Left renal pelvis (tissue), 4 donors: ENCODE data around the gene ZBTB20. TPM values are rescaled to one million over a fixed set of nuclear protein-coding genes. Genes with fewer than 3 reads are reported as not detected.

Experiments
- DNase-seq, 4 donors: peaks; one replicate each; pipeline ENCODE4 v3.0.0-alpha.2; 2013; ENCODE audit warnings: low read depth in 4 of 4, low spot score in 3 of 4
- polyA plus RNA-seq, 4 donors: library from polyadenylated mRNA; unstranded; fragments of 120-200 nt; gene quantifications; one replicate each; pipeline ENCODE4 v1.2.1, GENCODE V29; 2013; ENCODE audit not compliant: insufficient read length in 4 of 4

The ZBTB20 gene
- polyA plus RNA-seq, 4 donors, result 4.8 to 6.6 (median 5.4) TPM

DNA sequence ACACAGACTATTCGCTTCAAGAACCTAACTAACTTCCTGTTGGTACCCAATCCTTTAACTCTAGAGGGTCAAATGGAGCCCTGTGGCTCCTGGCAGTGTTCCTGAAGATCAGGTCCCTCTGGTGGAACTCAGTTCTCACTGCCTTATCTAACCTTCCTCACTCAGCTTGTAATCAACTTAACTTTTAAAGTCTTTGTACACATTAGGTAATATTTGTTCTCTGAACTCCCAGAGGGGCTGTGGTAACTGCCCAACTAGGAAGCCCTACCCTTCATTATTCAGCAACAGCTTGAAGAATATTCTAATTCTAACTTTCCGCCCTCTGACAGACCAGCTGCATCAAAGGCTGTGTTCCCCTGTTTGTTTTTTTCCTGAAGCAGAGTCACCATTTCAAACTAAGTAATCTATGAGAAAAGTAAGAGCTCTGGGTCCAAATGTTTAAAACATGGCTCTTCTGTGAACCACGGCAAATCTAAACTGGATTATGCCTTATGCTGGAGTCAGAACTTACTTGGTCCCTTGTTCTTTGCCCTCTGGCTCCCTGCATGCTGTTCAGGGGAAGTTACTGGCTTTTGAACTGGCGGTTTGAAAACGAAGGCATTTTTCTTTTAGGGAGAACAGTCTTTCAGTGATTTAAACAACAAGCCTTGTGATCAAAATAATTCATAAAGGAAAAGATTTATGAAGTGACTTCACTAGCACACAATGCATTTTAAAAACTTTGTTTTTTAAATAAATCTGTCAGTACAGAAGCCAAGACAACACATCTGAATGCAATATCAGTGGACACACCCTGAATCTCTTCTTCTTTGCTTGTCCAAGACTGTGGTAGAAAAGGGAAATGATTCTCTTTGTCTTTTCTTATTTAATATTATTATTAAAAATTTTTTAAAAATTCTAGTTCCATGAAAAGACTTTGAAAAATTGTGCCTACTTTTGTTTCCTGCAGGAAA is 487.7 kb downstream of the ZBTB20 start:
- no peak for DNase-seq

DNA sequence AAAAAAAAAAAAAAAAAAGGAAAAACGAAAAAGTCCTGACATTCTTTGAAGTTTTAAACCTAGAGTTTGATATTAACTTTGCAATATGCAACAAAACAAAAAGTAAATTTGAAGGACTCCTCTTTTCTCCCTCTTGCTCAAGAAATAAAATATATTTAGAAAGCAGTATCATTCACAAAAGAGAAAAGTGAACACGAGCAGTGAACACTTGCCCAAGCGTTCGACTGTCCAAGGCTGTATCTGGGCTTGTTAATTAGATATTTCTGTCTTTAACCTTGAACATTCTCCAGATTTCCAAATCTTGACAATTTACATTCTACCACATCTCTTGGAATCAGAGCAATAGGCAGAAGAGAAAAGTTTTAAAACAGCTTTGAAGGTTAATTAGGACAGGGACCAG is 495.5 kb downstream of the ZBTB20 start:
- DNase-seq, result no peak

GRCh38 chr3:114650808-114651207 is 496.3 kb downstream of the ZBTB20 start:
- DNase-seq, result no peak

- no peak for DNase-seq
Measured at GRCh38 chr3:114649331-114649730, 497.8 kb downstream of the ZBTB20 start.

DNA sequence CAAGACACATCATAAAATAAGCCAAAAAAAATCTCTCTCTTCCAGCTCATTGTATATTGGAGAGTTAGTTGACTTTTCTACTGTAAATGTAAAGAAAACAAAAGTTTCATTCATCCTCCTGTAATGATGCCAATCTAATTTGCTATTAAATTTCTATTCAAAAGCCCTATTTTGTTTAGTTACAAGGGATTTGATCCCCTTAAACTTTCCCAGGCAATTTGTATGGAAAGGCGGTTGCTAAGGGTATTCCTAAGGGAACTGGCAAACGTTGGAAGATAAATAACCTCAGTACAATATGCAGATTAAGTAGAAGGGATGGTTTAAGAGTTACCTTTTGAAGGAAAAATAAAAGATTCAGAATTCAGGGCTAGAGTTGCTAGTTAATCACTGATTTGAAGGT is 500.6 kb downstream of the ZBTB20 start:
- no peak for DNase-seq

GRCh38 chr3:114645392-114645791 is 501.7 kb downstream of the ZBTB20 start:
- no peak for DNase-seq

DNA sequence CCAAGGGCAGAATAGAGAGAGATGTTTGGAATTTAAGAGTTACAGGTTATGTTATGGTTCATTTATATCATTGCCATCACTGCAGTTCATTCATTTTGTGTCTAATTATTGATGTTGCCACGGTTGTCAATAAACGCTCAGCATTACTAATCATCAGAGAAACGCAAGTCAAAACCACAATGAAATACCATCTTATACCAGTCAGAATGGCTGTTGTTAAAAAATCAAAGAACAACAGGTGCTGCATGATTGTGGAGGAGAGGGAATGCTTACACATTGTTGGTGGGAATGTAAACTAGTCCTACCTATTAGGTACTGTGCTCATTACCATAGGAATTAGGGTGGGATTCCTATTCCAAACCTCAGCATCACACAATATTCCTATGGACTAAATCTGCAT is 502.7 kb downstream of the ZBTB20 start:
- no peak for DNase-seq

GRCh38 chr3:114642951-114643741 is 503.9 kb downstream of the ZBTB20 start:
- DNase-seq, result no peak

DNA sequence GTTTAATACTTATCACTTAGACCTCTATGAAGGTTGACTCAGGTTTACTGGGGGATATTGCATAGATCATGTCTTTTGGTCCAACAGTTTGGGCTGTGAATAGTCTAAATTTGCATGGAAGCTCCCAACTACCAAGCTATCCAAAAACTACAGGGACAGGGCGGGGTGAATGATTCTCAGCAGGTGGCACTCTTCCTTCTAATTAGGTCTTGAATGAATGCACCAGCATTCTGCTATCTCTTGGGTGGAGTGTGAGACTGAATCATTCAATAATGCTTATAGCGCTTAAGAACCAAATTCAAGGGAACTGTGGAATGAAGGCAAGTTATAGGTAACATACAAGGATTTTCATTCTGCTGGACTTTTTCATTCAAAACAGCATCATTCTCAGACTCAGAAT is 507.0 kb downstream of the ZBTB20 start:
- DNase-seq, result no peak

DNA sequence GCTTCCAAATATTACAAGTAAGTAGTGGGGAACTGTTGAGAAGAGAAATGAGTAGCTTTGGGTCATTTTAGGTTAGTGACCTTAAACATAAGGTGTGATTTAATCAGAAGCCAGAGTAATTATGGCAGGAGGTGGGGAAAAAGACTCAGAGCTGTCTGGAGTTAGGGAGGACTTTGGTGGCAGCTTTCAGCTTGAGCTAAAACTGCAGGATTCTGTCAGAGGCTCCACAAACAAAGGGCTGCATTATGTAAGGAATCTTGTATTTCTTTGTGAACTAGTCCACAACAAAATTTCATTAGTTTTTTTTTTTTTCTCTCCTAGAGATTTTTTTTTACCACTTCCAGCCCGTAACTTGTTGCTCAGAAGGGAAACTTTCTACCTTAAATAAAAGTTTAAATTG is 507.9 kb downstream of the ZBTB20 start:
- DNase-seq, result no peak

DNA sequence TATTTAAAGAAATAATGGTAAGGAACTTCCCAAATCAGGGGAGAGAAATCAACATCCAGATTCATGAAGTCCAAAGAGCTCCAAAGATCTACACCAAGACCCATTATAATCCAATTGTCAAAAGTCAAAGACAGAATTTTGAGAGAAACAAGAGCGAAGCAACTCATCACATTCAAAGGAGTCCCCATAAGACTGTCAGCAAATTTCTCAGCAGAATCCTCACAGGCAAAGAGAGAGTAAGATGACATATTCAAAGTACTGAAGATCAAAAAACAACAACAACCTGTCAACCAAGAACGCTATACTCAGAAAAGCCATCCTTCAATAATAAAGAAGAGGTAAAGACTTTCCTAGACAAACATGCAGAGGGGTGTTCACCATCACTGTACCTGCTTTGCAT is 511.2 kb downstream of the ZBTB20 start:
- no peak for DNase-seq

DNA sequence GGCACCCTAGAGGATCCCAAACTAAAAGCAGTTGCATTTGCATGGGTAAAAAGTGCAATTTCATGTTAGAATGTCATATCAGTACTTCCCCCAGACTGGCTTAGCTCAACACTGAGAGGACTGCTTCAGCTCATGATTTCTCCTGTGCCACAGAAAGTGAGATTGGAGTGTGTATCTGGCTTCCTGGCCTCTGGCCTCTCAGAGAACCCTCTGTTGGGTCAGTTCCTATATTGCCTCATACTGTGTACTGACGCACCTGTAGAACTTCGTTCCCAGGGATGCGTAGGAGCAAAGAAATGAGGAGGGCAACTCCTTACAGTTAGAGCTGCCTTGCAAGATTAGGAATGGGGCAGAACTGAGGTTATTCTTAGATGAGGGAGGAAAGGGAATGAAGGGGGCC is 512.5 kb downstream of the ZBTB20 start:
- no peak for DNase-seq

DNA sequence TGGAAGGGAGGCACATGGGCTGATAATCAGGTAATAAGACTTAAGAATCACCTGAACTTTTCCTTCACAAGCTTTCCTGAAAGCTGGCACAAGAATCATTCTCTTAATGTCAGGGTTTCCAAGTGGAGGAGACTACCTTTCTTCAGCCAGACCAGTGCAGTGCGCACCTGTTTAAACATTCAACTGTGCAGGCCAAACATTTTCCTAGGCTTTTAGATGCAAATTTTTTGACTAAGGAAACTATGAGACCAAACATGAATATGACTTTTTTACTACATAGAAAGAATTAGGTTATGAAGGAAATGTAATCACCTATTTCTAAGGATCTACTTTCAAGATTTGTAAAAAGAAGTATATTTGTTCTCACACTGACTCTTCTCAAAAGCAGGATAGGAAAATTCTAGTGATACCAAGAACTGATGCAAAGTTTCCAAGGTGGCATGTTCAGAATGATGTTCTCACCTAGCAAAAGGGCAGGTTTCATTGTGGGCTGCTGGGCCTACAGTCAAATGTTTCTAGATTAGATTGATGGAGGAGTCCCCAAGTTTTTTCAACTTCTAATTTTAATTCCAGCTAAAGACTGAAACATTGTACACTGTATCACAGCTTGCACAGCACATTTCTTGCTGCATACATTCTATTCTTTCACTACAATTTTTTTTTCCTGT is 514.2 kb downstream of the ZBTB20 start:
- no peak for DNase-seq

DNA sequence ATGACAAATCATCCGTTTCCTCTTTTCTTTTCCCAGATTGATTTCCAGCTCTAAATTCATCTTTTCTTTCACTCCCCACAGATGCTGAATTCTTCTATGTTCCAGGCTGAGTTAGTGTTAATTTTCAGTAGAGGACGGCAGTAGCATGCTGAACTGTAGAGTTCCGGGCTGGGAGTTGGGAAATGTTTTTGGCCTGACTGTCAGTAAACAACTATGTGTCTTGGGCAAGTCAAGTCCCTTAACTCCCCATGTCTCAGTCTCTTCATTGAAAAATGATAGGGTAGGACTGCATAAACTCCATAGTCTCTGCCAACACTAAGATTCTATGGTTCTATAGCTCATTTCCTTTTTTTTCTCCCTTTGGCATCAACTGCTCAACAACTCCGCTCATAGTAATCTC is 519.3 kb downstream of the ZBTB20 start:
- no peak for DNase-seq

GRCh38 chr3:114626751-114627150 is 520.3 kb downstream of the ZBTB20 start:
- DNase-seq, result no peak

DNA sequence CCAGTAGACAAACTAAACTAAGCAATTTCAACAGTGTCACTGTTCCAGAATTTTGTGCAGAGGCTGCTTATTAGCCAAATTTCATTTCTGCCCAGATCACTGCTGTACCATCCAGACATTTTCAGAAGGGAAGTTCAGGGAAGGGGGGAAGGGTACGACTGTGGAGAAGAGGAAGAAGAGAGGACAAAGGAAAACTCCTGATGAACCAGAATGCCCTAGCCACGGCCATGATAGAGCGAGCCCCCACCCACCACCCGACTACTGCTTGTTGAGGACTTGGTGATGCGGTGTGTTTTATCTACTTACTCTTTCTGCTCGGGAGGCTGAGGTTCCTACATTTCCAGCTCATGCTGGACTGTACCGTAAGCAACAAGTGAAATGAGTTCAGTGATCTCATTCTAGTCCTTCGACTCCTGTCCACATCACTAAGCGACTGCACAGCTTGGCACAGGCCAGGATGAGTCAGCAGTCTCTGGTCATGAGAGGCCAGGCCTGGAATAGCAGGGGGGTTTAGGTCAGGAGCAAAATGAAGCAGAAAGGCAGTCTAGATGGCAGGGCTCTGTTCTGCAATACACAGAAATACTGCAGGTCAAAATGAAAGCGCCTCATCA is 522.4 kb downstream of the ZBTB20 start:
- peak in 1 of 4 donors; percentile 37 for DNase-seq

- DNase-seq, result no peak
Measured at GRCh38 chr3:114624047-114624445, 523.0 kb downstream of the ZBTB20 start.

DNA sequence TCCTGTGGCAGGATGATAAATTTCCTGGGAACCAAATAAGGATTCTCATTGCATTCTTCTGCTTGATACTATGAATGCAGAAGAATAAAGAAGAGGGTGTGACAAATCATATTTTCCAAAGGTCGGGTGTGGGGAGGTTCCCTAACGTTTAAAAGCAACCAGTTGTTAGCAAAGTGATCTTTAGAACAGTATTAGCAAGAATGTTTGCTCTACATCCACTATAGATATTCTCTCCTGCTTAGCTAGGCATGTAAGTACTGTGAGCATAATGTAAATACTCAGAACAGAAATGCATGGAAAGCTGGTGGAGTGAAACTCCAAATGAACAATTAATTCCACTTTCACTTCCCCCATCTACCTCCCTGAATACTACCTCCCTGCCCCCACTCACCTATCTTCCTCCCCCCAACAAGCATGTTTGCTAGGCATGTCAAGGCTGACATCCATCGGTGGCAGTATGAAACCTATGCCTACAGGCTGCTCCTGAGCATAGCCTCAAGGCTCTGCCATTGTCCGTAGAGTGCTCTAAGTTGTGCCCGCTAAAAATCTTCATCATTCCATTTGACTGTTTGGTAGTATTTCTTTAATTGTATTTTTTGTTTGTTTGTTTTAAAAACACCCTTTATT is 523.6 kb downstream of the ZBTB20 start:
- DNase-seq, result no peak

- no peak for DNase-seq
Measured at GRCh38 chr3:114622001-114622400, 525.1 kb downstream of the ZBTB20 start.

- DNase-seq, result no peak
Measured at GRCh38 chr3:114619771-114620170, 527.3 kb downstream of the ZBTB20 start.
